Right ventricle myocardium superior (tissue), 1 donor: ENCODE measurements around the gene NUDT17. TPM values are rescaled to one million over a fixed set of nuclear protein-coding genes. Genes with fewer than 3 reads are reported as not detected.

Experiments used
- ATAC-seq: fragments of 200-7000 bp; cut with Tn5 transposase; one replicate; pipeline ENCODE4 v1.9.1; 2020; ENCODE audit warnings: mild to moderate bottlenecking; ENCODE audit not compliant: poor library complexity
- DNase-seq: peaks from one replicate; pipeline ENCODE4 v3.0.0-alpha.2; 2020
- intact Hi-C: fragments of 100-400 bp; cut with DNase I; formaldehyde crosslinking; loops from one replicate; pipeline ENCODE4 v1.11.2; 2022
- total RNA-seq: library from RNA; stranded (reverse); fragmentation: NEBNext Ultra II Directional; extraction: Animal tissue kit (Norgen Biotek cat#: 25700); gene quantifications from one replicate; pipeline ENCODE4 v1.2.1, GENCODE V29; 2021
- donor health status: DM: no; HTN: yes; CAD: no; lungs with severe emphysema.

NUDT17 gene
- total RNA-seq, 1 donor from 2014 or later = 2.9 TPM

DNA sequence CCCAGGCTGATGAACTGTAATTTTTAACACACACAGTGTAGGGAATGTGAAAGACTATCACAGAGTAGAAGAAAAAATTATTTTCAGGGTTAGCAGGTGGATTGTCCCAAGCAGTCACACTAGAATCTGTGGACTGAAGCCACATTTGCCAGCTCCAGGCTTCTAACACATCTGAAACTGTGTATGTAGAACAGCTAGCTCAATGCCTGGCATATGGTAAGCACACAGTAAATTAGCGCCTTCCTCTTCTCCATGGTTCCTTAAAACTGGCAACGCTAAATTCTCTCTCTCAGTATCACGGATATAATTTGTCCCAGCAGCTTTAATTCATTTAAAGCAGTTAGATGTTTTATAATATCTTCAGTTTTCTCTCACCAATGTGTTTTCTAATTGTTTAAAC lies 2.4 kb upstream of the NUDT17 start:
- DNase-seq (no peak), ATAC-seq (no peak)
- intact Hi-C loops = no loop called here

DNA sequence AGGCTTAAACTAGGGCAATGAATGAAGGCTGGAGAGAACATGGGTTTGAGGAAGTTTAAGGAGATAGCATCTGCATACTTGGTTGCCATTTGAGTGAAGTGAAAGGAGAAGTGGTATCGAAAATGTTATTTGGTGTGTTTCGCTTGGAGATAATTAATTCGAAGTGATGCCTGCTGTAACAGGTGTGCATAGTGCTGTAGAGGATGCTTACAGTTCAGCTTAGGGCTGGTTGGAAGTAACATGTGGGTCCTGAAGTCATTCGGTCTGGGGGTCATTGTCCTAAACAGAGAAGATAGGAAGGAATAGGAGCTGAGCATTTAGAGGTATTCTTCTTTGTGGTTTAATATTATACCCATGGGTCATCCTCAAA lies 301 bp upstream of the NUDT17 start:
- DNase-seq (no peak), ATAC-seq (peak; percentile 40)
- intact Hi-C loops = loop anchor here (5.0 kb wide), 1 partner anchor 167 kb away; no protein-coding TSS in a partner anchor

DNA sequence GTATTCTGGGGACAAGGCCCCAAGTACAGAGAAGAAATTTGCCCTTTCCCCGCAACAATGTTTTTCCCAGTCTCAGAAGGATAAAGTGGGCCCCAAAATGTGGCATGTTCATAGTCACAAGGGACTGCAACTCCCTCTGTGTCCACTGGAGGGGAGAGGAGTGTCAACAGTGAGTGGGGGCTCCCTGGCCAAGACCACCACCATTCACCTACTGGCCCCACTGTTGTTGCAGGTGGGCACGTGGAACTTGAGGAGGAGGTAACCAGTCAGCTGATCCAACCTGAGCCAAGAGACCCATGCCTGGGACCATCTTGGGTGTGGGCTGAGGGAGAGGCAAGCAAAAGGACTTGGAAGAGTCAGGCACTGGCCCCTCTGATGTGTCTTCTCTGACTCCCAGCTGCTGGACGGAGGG lies 777 bp downstream of the NUDT17 start:
- intact Hi-C loops = loop anchor here (5.0 kb wide), 1 partner anchor 166 kb away; no protein-coding TSS in a partner anchor
- DNase-seq (no peak), ATAC-seq (peak; percentile 62)

DNA sequence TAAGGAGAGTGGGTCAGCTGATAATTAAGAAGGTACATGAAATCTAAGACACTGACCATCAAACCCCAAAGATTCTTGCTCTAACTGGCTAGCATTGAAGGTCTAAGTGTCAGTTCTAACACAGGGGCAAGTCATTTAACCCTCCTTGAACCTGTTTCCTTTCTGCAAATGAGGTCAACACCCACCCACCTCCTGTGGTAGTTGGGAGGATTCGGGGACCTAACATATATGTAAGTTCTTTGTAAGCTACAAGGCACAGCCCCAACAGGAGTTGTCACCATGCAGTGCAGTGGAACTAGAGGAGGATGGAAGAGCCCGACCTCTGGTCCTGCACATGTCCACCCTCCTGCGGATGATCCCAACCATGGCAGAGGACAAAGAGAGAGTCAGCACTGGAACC lies 2.4 kb downstream of the NUDT17 start:
- intact Hi-C loops = loop anchor here (5.0 kb wide), 1 partner anchor 164 kb away; no protein-coding TSS in a partner anchor
- ATAC-seq (no peak), DNase-seq (no peak)

DNA sequence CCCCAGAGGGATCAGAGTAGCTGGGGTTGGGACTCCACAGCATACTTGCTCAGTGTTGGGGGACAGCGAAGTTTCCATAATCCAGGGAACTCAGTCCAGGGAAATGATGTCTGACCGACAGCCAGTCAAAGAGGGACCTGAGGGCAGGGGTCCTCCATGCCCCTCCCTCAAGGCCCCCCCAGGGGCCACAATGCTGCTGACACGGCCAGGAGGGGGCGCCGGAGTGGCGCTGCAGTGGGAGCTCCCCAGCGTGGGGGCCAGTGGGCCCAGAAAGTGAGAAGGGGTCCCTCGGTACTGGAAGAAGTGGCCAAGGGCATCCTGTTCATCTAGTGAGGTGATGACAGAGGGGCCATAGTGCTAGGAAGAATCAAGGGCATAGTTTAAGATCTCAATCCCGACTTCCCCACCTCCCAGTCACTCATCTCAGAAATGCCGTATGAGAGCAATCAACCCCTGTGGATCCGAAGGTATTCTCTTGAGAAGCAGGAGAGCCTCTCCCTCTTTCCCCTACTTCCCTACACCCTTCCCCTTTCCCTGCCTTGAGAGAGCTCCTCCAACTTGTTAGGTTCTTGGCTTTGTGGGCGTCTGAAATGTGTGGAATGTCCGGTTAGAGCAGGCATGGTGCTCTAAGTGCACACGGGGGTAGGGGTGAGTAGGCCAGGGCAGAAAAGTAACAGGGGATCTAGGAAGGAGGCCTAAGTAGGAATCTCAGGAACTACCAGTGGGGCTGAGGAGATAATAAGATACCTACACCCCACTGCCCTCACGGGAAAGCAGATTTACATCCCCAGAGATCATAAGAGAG lies 4.1 kb downstream of the NUDT17 start:
- intact Hi-C loops = loop anchor here (5.0 kb wide), 1 partner anchor 163 kb away; no protein-coding TSS in a partner anchor
- no peak for ATAC-seq
- no peak for DNase-seq

DNA sequence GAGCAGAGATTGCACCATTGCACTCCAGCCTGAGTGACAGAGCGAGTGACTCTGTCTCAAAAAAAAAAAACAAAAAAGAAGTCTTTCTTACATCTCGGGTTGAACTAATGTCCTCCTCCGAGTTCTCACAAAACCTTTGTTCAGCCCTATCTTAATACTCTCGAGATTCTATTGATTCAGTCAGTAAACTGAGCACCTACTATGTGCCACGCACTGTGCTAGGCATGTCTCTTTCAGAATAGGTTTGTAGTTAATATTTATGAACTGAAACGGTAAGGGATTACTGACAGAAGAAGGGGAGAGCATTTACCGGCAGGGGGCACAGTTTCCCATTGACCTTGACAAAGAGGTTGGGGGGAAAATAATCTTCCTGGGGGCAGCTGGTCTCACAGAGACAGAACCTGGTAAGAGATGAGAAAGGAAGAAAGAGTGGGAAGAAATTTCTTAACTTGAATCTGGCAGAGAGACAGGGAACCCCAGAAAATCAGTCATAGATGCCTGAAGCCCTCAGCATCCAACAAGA lies 10.1 kb downstream of the NUDT17 start:
- no peak for ATAC-seq
- intact Hi-C loops = loop anchor here (5.0 kb wide), 1 partner anchor 52 kb away; no protein-coding TSS in a partner anchor
- no peak for DNase-seq

DNA sequence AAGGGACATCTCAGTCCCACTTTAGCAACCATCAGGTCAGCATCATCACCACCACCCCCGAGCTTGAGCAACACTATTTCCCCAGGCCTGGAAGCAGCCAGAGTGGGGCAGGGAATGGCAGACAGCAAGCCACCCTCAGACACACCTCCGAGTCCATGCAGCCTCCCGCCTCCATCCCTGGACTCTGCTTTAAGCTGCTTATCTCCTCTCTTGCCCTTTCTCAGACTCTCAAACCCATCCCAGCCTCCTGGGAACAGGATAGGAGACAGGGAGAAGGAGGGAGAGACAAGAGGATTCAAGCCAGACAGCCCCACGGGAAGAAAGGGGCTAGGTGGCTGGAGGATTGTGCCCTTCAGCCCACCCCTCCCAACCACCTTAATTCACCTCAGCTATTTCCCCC lies 11.7 kb downstream of the NUDT17 start:
- DNase-seq (no peak), ATAC-seq (no peak)
- intact Hi-C loops = loop anchor here (5.0 kb wide), 1 partner anchor 50 kb away; no protein-coding TSS in a partner anchor

DNA sequence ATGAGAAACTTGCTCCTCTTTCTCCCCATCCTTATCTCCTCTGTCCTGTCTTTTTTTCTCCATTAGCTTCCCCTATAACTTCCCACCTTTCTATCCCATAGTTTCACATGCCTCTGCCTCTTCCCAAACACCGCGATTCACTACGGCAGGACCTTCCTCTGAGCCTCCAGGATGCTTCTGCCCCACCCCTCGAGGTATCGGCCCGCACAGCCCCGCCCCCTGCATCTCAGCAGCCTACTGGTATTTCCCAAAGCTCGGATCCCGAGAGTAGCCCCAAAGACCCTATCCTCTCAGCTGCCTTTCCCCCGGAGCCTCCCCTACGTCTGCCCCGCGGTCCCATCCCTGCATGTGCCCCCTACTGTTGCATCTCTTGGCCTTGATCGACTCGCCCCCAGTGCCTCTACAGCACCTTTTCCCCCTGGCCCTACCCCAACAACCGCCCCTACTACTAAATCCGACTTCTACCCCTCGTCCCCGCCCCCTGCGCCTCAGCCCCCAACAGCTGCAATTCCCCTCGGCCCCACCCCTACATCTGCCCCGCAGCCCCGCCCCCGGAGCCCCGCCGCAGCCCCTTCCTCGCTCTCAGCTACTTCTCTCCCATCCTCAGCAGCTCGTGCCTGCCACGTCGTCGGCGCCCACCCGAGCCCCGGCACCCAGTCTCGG lies 12.9 kb downstream of the NUDT17 start:
- peak; percentile 34 for ATAC-seq
- intact Hi-C loops = loop anchor here (5.0 kb wide), 1 partner anchor 49 kb away; no protein-coding TSS in a partner anchor
- DNase-seq = peak; percentile 73

DNA sequence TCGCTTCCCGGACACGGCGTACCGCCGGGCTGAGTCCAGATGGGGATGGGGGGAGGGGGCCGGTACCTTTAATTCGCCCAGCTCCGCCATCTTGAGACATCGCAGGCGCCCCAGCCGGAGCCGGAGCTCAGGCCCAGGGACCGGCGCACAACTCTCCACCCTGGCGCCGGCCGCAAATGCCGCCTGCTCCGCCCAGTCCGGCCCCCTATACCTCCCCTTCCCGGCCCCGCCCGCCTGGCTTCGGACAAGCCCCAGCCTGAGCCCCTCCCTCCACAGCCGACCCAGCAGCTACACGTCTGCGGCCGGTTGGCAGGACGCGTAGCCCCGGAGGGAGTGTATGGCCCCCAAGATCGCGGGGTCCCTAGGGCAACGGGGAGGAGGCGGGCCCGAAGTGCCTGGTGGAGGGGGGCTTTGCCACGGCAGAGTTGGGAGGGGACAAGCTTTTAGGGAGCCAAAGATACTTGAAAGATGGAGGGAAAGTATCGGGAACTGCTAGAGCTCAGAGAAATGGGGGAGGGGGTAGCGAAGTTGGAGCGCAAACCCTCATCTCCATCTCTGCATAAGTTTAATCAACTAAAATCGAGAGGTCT lies 13.6 kb downstream of the NUDT17 start, which contains the start of gene PIAS3:
Gene PIAS3 (minus strand): TSS at position 181 of the 590 bp plus-strand sequence. CDS start 91 bp downstream, at position 90.
- peak; percentile 97 for DNase-seq
- intact Hi-C loops = loop anchor here (5.0 kb wide), 1 partner anchor 48 kb away; no protein-coding TSS in a partner anchor
- ATAC-seq = peak; percentile 96

DNA sequence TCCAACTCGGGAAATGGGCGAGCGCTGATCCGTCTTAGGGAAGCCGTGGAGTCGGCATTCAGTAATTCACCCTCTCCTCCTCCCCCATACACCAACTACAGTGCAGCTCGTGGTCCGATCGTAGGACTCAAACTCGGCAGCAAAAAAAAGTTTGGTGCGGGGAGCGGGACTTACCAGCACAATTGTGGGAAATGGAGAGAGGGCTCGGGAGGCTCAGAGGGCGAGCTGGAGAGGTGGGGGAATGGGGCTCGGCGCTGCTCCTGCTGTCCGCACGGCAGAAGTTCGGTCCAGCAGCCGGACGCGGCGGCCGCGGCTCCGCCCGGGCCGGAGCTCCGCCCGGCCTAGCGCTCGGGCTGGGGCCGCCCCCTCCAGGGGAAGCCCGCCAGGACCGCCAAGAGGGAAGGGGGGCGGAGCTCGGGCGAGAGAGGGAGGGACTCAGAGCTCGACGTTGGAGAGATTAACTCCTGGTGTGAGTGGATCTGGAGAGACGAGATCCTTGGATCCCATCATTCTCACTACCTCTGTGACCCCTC lies 14.1 kb downstream of the NUDT17 start:
- peak; percentile 95 for DNase-seq
- intact Hi-C loops = loop anchor here (5.0 kb wide), 1 partner anchor 48 kb away; no protein-coding TSS in a partner anchor
- ATAC-seq = peak; percentile 91

DNA sequence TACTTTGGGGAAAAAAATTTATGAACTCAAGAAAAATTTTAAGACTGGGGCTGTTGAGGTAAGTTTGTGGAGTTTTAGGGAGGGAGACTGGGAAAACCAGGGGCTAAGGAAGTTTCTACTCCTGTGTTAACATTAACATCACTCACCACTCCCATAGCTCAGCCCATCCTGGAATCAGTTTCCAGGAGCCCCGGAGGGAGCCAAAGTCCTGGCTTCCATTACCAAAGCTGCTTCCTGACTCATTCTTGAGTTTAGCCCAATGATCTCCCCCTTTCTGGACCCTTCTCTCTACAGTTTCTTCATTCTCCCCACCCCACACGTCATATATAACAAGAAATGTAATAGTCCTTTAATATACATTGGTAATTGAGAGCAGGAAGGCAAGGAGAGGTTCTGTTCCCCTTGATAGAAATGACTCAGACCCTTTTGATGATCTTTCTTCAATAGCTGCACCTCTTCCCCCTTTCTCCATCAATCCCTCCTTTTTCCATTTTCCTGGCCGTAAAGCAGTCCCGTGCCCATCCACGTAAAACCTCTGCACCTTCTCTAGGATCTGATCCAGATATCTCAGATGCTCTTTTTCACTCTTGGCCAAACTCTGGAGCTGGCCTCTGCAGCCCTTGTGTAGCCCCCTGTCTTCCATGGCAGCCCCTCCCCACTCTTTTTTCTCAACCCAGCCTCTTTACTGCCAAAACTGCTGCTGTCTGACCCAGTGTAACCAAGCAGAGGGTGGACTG lies 18.0 kb downstream of the NUDT17 start:
- DNase-seq (no peak), ATAC-seq (no peak)
- intact Hi-C loops = no loop called here

DNA sequence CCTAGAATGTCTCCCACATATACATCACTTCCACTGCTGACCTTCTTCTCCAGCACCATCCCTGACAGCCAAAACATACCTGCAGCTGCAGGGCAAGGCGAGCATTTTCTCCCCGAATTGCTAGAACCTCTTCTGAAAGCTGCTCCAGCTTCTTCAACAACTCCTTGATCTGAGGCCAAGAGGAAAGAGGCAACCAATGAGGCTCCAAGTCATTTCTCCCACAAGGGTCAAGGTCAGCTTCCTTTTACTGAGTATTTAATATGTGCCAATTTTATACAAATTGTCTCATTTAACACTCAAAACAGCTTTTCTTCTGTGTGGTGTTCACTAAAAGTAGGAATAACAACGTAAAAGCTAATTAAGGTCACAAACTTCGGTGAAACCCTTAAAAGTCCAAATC lies 22.8 kb downstream of the NUDT17 start:
- intact Hi-C loops = no loop called here
- ATAC-seq = no peak

DNA sequence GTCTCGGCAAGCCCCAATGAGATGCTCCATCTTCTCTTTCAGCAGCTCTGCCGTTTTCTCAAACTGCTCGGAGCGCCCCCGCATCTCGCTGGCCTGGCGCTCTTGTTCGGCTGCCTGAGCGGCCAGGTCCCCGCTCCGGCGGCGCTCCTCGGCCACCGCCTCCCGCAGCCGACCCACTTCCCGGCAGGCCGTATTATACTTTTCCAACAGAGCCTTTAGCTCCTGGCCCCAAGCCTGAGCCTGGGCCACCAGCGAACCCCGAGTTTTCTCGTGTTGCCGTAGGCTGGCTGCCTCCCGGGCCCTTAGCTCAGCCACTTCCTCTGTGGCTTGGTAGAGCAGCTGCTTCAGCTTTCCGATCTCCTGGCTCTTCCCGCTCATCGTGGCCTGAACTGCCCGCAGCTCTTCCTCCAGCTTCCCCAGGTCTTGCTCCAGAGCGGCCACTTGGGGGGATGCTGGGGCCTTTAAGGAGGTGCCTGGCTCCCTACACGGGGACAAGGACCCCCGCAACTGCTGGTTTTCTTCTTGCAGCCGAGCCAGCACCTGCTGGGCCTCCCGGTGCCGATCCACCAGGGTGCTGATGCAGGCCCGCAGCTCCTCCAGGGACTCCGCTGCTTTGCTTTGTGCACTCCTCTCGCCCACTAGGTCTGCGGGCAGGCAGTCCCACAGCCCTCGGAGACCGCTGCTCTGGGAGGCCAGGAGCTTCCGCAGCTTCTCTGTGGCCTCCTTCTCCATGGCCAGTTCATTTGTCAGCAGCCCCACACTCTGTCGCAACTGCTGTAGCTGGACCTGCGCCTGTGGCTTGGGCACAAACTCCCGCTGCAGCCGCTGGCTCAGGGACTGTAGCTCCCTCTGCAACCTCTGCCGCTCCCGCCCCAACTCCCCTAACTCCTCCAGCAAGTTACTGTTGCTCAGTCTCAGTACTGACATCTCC lies 26.8 kb downstream of the NUDT17 start:
- DNase-seq (peak; percentile 81), ATAC-seq (peak; percentile 88)
- intact Hi-C loops = no loop called here

More for the DNA sequence above, 22.8 kb downstream of the NUDT17 start:
- no peak for DNase-seq

DNA sequence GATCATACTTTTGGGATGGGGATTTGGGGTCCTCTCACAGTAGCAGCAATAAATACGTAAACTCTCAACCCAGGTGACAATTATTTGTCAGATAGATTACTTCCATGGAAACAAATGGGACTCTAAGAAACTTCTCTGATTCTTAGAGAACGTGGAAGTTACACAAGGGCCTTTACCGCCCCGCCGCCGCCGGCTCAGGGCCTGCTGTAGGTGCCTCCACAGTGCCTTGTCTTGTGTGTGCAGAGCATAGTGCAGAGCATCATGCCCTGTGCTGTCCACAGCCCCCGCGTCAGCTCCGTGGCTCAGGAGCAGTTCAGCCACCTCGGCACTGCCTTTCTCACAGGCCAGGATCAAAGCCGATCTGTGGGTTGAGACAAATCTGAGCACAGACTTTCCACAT lies 29.2 kb downstream of the NUDT17 start:
- no peak for DNase-seq
- intact Hi-C loops = no loop called here
- no peak for ATAC-seq

DNA sequence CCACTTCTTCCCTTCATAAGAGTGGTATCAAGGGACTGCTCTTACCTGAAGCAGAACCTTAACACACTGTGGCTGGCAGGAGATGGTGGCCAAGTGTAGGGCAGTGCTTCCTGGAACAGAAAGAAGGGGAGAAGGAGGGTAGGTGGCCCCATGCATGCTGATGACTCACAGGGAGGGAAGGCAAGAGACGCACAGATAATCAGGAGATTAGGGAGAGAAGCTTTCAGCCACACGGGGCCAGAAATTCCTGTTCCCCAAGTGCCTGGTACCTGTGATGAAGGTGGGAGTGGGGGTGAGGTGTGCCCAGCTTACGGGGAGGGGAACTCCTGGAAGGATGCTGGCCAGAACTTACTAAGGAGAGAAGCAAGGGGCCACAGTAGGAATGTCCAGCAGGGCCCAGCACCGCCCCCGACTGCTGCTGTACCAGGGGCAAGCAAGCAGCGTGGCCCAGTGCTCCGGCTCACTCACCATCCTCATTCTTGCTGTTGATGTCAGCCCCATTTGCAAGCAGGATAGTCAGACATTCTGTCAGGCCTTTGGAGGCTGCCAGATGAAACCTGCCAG lies 32.6 kb downstream of the NUDT17 start:
- no peak for DNase-seq
- no peak for ATAC-seq
- intact Hi-C loops = no loop called here

DNA sequence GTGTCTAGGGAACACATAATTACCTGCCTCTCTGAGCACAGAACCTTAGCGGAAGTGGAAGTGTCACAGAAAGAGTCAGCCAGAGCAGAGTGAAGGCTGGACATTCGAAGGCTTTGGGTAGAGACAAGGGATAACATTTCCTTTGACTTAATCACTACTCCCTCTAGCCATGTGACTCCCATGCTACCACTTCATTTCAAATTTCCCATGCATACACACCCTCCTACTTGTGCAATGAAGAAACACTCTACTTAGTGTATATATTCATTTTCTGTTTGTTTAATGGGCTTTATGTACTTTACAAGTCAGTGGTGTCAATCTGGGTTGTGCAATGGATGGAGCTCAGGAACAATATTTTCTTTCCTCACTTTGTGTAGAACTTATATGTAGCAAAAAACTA lies 33.3 kb downstream of the NUDT17 start:
- DNase-seq (no peak), ATAC-seq (no peak)
- intact Hi-C loops = no loop called here

DNA sequence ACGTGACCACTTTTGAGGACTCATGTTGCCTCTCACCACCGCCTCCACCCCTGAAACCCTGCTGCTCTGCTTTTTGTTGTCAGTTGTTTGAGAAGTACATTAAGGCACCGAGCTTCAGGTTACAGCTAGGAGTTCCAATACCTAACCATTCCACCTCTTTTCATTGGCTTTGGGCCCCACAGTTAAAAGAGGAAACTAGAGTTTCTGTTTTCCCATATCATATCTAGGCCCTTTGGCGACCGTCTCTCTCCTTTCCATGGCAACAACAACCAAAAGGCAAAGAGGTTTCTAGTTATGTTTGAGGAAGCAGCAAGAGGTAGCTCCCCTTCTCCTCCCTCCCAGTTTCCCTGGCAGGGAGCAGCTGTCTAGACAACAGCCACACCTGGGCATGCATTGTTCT lies 34.3 kb downstream of the NUDT17 start:
- ATAC-seq = no peak
- no peak for DNase-seq

More for the DNA sequence above, 34.3 kb downstream of the NUDT17 start:
- intact Hi-C loops = no loop called here
